AG09319 (cell line): Measurements from ENCODE around the gene PAX9.

Experiments used
- DNase-seq: peaks from one replicate; pipeline ENCODE4 v3.0.0-alpha.2; 2010; ENCODE audit warnings: low read depth; ENCODE audit errors: extremely low read depth
- CTCF ChIP-seq: IDR thresholded peaks from 2 replicates; pipeline ENCODE4 v1.5.1; 2011; ENCODE audit warnings: low read depth, mild to moderate bottlenecking, inconsistent platforms, low read length, moderate library complexity

Gene PAX9

GRCh38 chr14:36664322-36665193, 2.9 kb downstream of the PAX9 start:
- DNase-seq, result no peak
- no peak for TF ChIP-seq CTCF

- no peak for DNase-seq
Observed at GRCh38 chr14:36665887-36666415, 4.3 kb downstream of the PAX9 start.

GRCh38 chr14:36666416-36667206, 5.0 kb downstream of the PAX9 start:
- DNase-seq, result no peak
- peak; percentile 4 for TF ChIP-seq CTCF

More at GRCh38 chr14:36665887-36666415, 4.3 kb downstream of the PAX9 start:
- TF ChIP-seq CTCF, result no peak

- TF ChIP-seq CTCF, result no peak
- DNase-seq, result no peak
Observed at GRCh38 chr14:36667679-36668078, 6.0 kb downstream of the PAX9 start.

GRCh38 chr14:36671149-36671548, 9.5 kb downstream of the PAX9 start:
- TF ChIP-seq CTCF, result no peak
- DNase-seq, result no peak

- no peak for TF ChIP-seq CTCF
Observed at GRCh38 chr14:36672095-36672494, 10.4 kb downstream of the PAX9 start.

GRCh38 chr14:36674659-36675058, 13.0 kb downstream of the PAX9 start:
- DNase-seq, result no peak
- no peak for TF ChIP-seq CTCF

More at GRCh38 chr14:36672095-36672494, 10.4 kb downstream of the PAX9 start:
- no peak for DNase-seq
